A549 treated with dexamethasone at 1 μM for 4 hours (cell line): ENCODE results near the gene GFRA1. TPM values are rescaled to one million over a fixed set of nuclear protein-coding genes. Genes with fewer than 3 reads are reported as not detected.

ENCODE experiments used
- total RNA-seq: library from RNA; stranded (reverse); fragments of 200-300 nt; extraction: Qiagen RNA extraction; gene quantifications from 5 replicates; pipeline ENCODE4 v1.2.3, GENCODE V29; 2022

GFRA1 gene
- 8.4 to 12.2 TPM (median 11.6 TPM) in 5 replicates for total RNA-seq

DNA sequence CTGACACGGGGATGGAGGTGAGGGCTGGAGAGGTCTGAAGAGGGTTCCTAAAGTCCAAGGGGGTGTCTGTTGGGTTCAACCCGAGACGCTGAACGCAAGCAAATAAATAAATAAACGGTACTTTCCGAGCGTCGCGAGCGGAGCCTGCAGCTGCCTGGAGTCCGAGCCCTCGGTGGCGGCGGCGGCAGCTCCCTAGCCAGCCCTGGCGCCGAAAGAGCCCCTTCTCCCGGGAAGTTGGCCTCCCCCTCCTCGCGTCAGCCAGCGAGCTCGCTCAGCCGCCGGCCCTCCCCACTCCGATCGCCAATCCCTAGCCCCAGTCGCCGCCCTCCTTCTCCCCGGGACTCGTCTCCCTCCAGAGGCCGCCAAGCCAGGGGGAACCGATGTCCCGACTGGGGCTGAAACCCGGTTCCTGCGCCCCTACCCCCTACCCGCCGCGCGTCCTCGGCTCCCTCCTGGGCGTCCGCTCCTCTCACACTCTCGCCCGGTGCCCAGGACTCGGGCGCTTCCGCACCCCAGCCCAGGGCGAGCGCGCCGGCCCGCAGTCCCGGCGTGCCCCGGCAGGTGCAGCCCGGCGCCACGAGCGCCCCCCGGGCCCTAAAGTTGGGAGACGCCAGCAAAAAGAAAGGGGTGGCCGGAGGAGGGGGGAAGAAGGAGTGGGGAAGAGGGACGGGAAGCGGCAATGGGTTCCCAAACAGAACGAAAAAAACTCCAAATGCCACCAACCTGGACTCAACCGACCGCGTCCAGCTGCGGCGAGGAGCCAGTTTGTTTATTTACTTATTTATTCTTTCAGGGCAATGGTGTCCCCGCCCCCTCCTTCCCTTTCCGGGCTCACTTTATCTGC lies at the start of gene GFRA1:
Gene GFRA1, minus strand, starts transcription at position 767 of the 844 bp plus-strand sequence. CDS start 1,177 bp downstream, outside the sequence.

Other genes starting within 250 kb of the GFRA1 start
- gene CCDC172, start 51.2 kb upstream of the GFRA1 start, total RNA-seq: not detected in 5 replicates
- 0.04 TPM in 2 of 5 replicates, not detected in the others for gene PNLIPRP3, start 154.6 kb upstream of the GFRA1 start, total RNA-seq